Activated CD8-positive, alpha-beta memory T cell treated with anti-CD3 and anti-CD28 coated beads for 4 hours (primary cell): ENCODE measurements around the gene ITSN2.

ENCODE experiments used
- DNase-seq, 2 donors: peaks; one replicate each; pipeline ENCODE4 v3.0.0-alpha.2; 2020; ENCODE audit warnings: low read depth in 2 of 2

The ITSN2 gene

GRCh38 chr2:24269265-24269664 is 91.1 kb downstream of the ITSN2 start:
- DNase-seq, result no peak

GRCh38 chr2:24265212-24265611 is 95.1 kb downstream of the ITSN2 start:
- no peak for DNase-seq

GRCh38 chr2:24262421-24262970 is 97.8 kb downstream of the ITSN2 start:
- DNase-seq, result no peak

GRCh38 chr2:24261441-24261840 is 98.9 kb downstream of the ITSN2 start:
- no peak for DNase-seq

GRCh38 chr2:24259316-24259715 is 101.0 kb downstream of the ITSN2 start:
- no peak for DNase-seq

GRCh38 chr2:24258718-24259117 is 101.6 kb downstream of the ITSN2 start:
- DNase-seq, result no peak

GRCh38 chr2:24253303-24253919 is 106.9 kb downstream of the ITSN2 start:
- DNase-seq, result no peak

- DNase-seq, result no peak
Measured at GRCh38 chr2:24247592-24247991, 112.7 kb downstream of the ITSN2 start.

- DNase-seq, result no peak
Measured at GRCh38 chr2:24247164-24247563, 113.2 kb downstream of the ITSN2 start.

- no peak for DNase-seq
Measured at GRCh38 chr2:24245986-24246776, 114.2 kb downstream of the ITSN2 start.

GRCh38 chr2:24241528-24241927 is 118.8 kb downstream of the ITSN2 start:
- no peak for DNase-seq

GRCh38 chr2:24239553-24239952 is 120.8 kb downstream of the ITSN2 start:
- no peak for DNase-seq

- DNase-seq, result no peak
Measured at GRCh38 chr2:24238158-24238557, 122.2 kb downstream of the ITSN2 start.

- no peak for DNase-seq
Measured at GRCh38 chr2:24237313-24237712, 123.0 kb downstream of the ITSN2 start.

GRCh38 chr2:24233321-24233720 is 127.0 kb downstream of the ITSN2 start:
- no peak for DNase-seq

GRCh38 chr2:24231461-24231881 is 128.9 kb downstream of the ITSN2 start:
- DNase-seq, result no peak

- no peak for DNase-seq
Measured at GRCh38 chr2:24228470-24228869, 131.9 kb downstream of the ITSN2 start.

- DNase-seq, result no peak
Measured at GRCh38 chr2:24225499-24226242, 134.7 kb downstream of the ITSN2 start.

GRCh38 chr2:24222946-24223345 is 137.4 kb downstream of the ITSN2 start:
- DNase-seq, result no peak

GRCh38 chr2:24221343-24222050 is 138.8 kb downstream of the ITSN2 start:
- no peak for DNase-seq

GRCh38 chr2:24220554-24221291 is 139.6 kb downstream of the ITSN2 start:
- no peak for DNase-seq
